ENCODE results near the gene SFMBT2. TPM values are rescaled to one million over a fixed set of nuclear protein-coding genes. Genes with fewer than 3 reads are reported as not detected.

The SFMBT2 gene
- total and polyA plus RNA-seq, 7 donors: 0.53 to 8.2 (median 3.0) TPM

GRCh38 chr10:7373039-7373438 lies 37.8 kb downstream of the SFMBT2 start:
- ATAC-seq (no peak), DNase-seq (no peak)
- Histone ChIP-seq H3K9me3 (no peaks in the 10 kb centered on the region), H3K27me3 (ENCODE audit: insufficient read depth in 3 of 3, low read length in 2 of 3) (no peaks in the 10 kb centered on the region), H3K36me3 (ENCODE audit: insufficient read depth in 1 of 2, low read depth in 1 of 2) (peaks cover 0 to 25% of the 10 kb centered on the region in 2 donors), H3K4me1 (no peaks in the 10 kb centered on the region), H3K4me3 (no peak overlapping the region), H3K27ac (no peak overlapping the region)
- TF ChIP-seq CTCF (IDR thresholded peaks at IDR 0.05): no peak
- intact Hi-C loops (cut with DNase I): no loop called here
- 80 to 86% (median 86%) methylated on average over 6 of the region's 6 CpGs for WGBS, 3 donors

GRCh38 chr10:7372504-7372903 lies 38.3 kb downstream of the SFMBT2 start:
- TF ChIP-seq CTCF (IDR thresholded peaks at IDR 0.05): no peak
- intact Hi-C loops (cut with DNase I): no loop called here
- Histone ChIP-seq H3K27ac (no peak overlapping the region), H3K9me3 (no peaks in the 10 kb centered on the region), H3K36me3 (ENCODE audit: insufficient read depth in 1 of 2, low read depth in 1 of 2) (peaks cover 0 to 30% of the 10 kb centered on the region in 2 donors), H3K4me3 (no peak overlapping the region), H3K27me3 (ENCODE audit: insufficient read depth in 3 of 3, low read length in 2 of 3) (no peaks in the 10 kb centered on the region), H3K4me1 (no peaks in the 10 kb centered on the region)
- ATAC-seq (no peak), DNase-seq (no peak)
- 94% methylated on average over 8 of the region's 8 CpGs for WGBS, 3 donors

GRCh38 chr10:7370511-7370910 lies 40.3 kb downstream of the SFMBT2 start:
- Histone ChIP-seq H3K27me3 (ENCODE audit: insufficient read depth in 3 of 3, low read length in 2 of 3) (no peaks in the 10 kb centered on the region), H3K4me3 (no peak overlapping the region), H3K4me1 (no peaks in the 10 kb centered on the region), H3K27ac (no peak overlapping the region), H3K36me3 (ENCODE audit: insufficient read depth in 1 of 2, low read depth in 1 of 2) (peaks cover 0 to 48% of the 10 kb centered on the region in 2 donors), H3K9me3 (no peaks in the 10 kb centered on the region)
- TF ChIP-seq CTCF (IDR thresholded peaks at IDR 0.05): no peak
- intact Hi-C loops (cut with DNase I): no loop called here
- DNase-seq (no peak), ATAC-seq (no peak)
- WGBS, 3 donors: 91 to 93% (median 92%) methylated on average over 7 of the region's 7 CpGs

- Histone ChIP-seq H3K36me3 (ENCODE audit: insufficient read depth in 1 of 2, low read depth in 1 of 2) (peaks cover 0 to 51% of the 10 kb centered on the region in 2 donors), H3K9me3 (no peaks in the 10 kb centered on the region), H3K4me3 (no peak overlapping the region), H3K27me3 (ENCODE audit: insufficient read depth in 3 of 3, low read length in 2 of 3) (no peaks in the 10 kb centered on the region), H3K4me1 (no peaks in the 10 kb centered on the region), H3K27ac (no peak overlapping the region)
- intact Hi-C loops (cut with DNase I): no loop called here
- no peak for DNase-seq
- ATAC-seq: peak in 1 of 4 donors; percentile 59
- 79 to 85% (median 85%) methylated on average over 11 of the region's 11 CpGs for WGBS, 3 donors
- TF ChIP-seq CTCF (IDR thresholded peaks at IDR 0.05): no peak
Observed at GRCh38 chr10:7365027-7365745, 45.6 kb downstream of the SFMBT2 start.

GRCh38 chr10:7364474-7364873 lies 46.4 kb downstream of the SFMBT2 start:
- no peak for DNase-seq
- Histone ChIP-seq H3K27me3 (ENCODE audit: insufficient read depth in 3 of 3, low read length in 2 of 3) (no peaks in the 10 kb centered on the region), H3K4me3 (no peak overlapping the region), H3K36me3 (ENCODE audit: insufficient read depth in 1 of 2, low read depth in 1 of 2) (peaks cover 0 to 47% of the 10 kb centered on the region in 2 donors), H3K4me1 (no peaks in the 10 kb centered on the region), H3K27ac (no peak overlapping the region), H3K9me3 (no peaks in the 10 kb centered on the region)
- TF ChIP-seq CTCF (IDR thresholded peaks at IDR 0.05): no peak
- WGBS, 3 donors: 87 to 91% (median 89%) methylated on average over 6 of the region's 6 CpGs
- intact Hi-C loops (cut with DNase I): no loop called here
- no peak for ATAC-seq
